HG03280 (cell line): Measurements from ENCODE around the gene TMEM260.
"Not testable (repeated sequence)": the region's sequence is repeated elsewhere in the genome, so short reads cannot be mapped to it uniquely, and the experiment has no call there.

Experiments
- ATAC-seq: cut with Tn5 transposase; IDR thresholded peaks from one replicate; pipeline ENCODE4 v1.9.1; 2021; ENCODE audit warnings: mild to moderate bottlenecking, moderate library complexity; ENCODE audit not compliant: unreplicated experiment

TMEM260 gene

DNA sequence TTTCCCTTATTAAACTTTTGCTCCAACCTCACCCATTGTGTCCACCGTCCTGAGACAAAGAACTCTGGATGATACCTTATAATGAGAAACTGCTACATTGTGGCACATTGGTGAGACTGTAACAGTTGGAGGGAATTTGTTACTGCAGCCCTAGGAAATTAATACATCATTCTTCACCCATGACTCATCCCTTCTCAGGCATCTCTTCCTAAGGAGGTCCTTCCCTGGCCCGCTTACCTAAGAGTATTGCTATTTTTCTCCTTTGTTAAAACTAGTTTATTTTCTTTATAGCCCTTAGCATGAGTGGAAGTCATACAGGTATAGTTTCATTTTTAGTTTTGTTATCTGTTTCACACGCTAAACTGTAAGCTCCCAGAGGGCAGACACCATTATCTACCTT, 87.1 kb downstream of the TMEM260 start:
- ATAC-seq: no peak

DNA sequence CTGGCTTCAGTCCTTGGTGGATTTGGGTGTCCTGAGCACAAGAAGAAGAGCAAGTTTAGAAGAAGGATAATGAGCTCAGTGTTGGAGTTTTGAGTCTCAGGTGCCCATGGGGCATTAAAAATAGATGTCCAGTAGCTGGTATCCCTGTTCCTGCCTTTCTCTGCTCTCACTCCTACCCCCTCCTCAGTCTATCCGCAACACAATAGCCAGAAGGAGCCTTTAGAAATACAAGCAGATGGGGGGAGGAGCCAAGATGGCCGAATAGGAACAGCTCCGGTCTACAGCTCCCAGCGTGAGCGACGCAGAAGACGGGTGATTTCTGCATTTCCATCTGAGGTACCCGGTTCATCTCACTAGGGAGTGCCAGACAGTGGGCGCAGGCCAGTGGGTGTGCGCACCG, 87.7 kb downstream of the TMEM260 start:
- ATAC-seq: not testable (repeated sequence)

GRCh38 chr14:56676042-56676441, 96.4 kb downstream of the TMEM260 start:
- no peak for ATAC-seq

DNA sequence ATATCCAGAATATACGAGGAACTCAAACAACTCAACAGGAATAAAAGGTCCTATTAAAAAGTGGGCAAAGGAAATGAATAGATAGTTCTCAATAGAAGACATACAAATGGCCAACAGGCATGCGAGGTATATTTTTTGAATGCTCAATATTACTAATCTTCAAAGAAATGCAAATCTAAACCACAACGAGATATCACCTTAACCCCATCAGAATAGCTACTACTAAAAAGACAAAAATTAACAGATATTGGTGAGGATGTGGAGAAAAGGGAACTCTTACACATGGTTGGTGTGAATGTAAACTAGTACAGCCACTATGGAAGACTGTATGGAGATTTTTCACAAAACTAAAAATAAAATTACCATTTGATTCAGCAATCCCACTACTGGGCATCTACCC, 99.2 kb downstream of the TMEM260 start:
- no peak for ATAC-seq

- no peak for ATAC-seq
Measured at GRCh38 chr14:56686416-56686815, 106.8 kb downstream of the TMEM260 start.

DNA sequence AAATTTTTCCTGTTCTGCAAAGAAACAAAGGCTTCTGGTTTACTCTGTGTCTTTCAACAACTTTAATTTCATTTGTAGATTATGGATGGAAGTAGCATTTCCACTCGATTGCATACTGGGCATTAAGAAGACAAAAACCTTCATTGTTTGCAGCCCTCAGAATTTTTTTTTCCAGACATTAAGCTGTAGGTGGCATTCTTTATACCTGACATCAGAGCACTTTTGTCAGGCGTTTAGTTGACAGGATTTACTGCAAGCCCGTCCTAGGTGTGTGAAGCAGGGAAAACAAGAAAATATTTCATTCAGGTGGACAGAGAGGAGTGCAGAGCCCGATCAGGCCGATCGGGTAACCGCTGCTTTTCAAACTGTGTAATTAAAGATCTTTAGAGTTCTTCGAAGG, 107.5 kb downstream of the TMEM260 start:
- ATAC-seq: no peak

GRCh38 chr14:56694609-56695008, 115.0 kb downstream of the TMEM260 start:
- no peak for ATAC-seq

DNA sequence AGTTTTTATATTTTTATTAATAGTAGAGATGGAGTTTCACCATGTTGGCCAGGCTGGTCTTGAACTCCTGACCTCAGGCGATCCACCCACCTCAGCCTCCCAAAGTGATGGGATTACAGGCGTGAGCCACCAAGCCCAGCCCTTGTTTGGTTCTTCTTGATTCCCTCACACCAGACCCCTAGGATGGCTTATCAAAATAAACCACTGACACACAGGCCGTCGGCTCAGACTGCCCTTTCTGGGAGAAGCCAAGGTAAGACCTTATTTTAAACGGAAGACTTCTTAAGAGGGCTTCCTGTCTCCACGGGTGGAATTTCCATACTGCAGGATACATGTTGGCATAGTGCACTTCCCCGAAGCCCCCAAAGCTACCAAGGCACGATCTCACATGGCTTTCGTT, 115.6 kb downstream of the TMEM260 start:
- ATAC-seq: not testable (repeated sequence)
